ENCODE data around the gene NCAM2.

NCAM2 gene

DNA sequence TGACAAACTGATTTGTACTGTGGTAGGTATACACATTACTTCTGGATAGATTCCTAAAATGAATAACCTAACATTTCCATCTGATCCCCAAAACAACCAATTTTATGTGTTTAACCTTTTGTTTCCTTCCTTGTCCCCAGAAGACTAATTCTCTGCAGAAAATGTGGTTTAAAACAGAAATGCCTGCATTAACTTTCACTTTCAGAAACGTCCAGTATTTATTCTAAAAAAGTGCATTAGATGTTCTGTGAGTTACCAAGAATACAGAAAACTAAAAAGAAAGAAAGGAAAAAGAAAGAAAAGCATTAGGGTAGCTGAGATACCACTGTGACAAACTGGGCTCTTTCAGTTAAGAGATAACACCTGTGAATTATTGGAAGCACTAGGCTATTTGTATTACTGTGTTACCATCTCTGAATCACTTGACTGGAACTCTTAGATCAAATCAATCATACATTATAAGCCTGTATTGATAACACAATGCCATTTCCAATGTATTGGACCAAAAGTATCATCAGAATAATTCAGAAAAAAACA, 177.7 kb downstream of the NCAM2 start:
- no peak for DNase-seq (ENCODE audit: low spot score)

DNA sequence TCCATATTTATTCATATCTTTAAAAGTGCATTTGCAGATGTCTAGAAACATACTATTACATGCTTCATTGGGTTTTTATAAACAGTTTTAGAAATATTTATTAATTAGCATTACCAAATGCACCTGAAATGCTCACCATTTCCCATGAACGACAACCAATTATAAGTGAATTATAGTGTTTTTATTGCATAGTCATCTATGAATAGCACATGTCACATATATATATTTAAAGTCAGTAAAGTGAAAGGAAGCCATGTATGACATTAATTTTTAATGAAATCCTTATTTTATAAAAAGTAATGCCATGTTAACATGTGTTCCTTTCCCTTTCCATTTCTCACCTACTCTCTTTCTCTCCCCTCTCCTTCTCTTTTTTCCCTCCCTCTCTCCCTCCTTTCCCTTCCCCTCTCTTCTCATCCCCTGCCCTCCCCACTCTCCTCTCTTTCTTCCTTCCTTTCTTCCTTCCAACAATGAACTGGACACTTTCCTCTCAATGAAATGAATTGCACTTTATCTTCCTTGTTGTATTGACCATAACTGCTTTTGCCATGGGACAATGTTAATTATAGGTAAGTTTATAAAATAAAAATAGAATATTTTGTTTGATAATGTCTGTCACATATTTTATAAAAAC, 179.3 kb downstream of the NCAM2 start:
- no peak for DNase-seq (ENCODE audit: low spot score)

DNA sequence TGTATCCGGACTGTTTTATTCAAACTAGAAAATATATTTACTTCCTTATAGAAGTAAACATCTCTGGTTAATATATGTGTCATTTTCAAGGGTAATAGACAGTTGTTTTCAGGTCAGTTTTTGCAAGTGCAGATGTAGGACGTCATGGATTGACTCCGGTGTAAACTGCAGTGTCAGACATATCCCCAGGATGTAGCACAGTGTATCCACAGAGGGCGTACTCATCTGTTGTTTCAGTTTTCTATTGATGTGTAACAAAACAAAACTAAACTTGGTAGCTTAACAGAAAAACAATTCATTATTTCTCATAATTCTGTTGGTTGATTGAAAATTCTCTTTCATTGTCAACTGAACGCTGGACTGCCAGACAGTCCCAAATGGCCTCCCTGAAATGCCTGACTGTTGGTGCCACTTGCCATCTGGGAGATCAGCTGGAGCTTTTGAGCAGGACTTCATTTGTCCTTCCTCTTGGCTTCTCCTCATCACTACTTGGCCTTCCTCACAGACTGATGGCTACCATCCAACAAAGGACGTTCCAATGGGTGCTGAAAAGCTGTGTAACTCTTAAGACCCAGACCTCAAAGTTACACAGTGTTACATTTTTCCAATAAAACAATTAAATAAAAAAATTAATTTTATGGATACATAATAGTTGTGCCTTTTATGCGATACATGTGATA, 181.6 kb downstream of the NCAM2 start:
- DNase-seq (ENCODE audit: low spot score): no peak

DNA sequence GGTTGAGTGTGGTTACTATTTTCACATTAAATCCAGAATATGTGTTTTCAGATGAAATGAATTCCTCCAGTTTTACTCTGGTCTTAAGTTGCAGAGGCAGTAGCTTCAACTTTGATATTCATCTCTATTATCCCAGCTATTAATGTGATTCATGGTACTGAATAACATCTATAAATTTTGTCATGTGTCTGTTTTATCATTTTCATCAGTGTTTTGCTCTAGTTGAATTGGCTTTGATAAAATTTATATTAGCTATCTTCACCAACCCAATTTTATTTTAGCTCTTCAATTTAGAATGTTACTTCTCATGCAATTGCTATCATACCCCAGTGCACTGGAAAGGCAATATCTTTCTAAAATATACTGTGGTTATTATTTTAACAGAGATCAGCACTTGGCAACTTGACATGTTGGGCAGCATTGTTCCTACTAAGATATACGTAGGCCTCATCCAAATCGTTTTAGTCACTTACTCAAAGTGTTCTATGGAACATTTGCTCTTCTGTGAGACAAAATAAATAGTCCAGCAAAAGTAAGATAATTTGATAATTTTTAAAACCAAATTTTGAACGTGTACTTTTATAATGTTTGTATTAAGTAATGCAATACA, 184.3 kb downstream of the NCAM2 start:
- DNase-seq (ENCODE audit: low spot score): no peak

DNA sequence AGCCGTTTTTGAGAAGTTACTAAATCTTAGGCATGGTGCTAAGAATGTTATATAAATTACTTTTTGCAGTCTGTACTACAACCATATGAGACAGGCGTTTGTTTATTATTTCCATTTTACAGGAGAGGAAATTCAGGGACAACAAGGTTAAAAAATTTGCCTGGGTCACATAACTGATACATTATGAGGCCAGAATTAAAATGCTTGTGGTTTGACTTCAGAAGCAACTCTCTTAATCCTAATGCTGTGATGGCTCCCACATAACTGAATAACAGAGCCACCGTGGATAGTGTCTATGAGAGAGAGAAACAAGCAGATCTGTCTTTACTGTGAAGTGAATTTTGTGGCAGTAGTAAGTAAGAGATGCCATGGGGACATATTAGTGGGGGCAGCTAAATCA, 184.9 kb downstream of the NCAM2 start:
- DNase-seq (ENCODE audit: low spot score): no peak

DNA sequence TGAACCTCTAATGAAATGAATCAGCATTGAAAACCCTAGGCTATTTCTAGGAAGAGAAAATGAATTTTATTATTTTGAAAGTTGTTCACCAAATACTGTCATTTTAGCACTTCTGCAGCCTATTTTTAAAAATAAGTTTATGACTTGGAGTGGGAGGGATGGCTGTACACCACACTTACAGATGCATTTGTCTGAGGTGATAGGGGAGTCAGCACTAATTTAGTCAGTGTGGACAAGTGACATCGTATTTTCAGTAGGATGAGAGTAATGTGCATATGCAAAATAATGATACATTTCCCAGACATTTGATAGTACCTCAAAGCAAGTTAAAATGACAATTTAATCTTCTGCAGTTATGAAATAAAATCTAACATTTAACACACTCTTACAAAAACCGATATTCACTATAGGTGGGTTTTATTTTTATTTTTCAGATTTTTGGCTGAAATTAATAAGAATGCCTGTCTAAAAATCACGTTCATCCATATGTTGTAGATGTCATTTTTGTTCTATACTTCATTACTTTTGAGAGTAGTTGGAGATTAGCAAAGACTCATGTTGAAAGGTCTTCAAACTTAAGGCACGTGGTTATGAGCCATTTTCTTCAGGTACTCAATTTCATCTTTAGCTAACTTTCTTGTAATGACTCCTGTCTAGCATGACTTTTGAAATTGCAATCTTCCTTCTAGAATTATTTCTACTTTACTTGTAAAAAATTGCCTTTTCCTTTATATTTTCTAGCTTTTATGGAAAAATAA, 186.7 kb downstream of the NCAM2 start:
- no peak for DNase-seq (ENCODE audit: low spot score)

DNA sequence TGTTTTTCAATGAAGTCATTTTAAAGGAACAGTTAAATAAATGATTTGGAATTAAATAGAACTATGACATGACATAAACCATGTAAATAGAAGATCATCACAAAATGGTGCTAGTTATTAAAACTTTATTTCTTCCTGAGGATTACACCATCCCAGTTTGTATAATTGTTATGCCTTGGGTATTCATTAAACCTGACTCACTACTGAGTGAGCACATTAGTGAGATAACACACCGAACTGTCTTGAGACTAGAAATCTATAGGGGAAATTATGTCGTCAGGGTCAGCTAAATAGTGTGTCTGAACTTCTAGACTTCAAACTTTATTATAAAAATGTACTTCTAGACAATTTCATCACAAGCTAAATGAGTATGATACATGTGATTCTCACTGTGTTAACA, 189.4 kb downstream of the NCAM2 start:
- DNase-seq (ENCODE audit: low spot score): no peak

DNA sequence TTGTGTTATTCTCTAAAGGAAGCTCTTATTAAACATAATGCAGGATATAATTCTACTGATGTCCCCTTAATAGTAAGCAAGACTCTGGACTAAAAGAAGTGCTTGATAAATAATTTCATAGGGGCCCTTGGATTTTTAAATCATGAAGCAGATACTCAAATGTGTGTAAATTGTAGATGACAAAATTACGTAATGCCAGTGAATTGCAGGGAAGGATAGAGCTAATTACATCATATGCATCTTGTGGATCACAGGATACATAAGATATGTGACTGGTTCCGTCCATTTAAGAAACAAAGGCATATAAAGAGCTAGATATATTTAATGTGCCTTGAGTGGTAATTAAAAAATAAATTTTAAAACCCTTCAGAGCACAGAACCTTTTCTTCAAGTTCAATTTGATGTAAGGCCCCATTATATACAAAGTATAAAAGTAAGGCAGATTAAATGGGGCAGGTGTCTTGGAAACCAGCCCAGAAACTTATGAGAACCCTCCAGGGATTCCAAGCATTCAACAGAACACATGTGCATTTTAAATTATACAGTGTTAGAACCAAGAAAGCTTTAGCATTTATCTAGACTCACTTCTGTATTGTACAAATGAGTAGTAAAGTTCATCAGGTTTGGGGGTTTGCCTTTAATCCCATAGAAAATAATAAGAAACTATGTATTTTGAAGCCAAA, 190.4 kb downstream of the NCAM2 start:
- DNase-seq (ENCODE audit: low spot score): no peak

DNA sequence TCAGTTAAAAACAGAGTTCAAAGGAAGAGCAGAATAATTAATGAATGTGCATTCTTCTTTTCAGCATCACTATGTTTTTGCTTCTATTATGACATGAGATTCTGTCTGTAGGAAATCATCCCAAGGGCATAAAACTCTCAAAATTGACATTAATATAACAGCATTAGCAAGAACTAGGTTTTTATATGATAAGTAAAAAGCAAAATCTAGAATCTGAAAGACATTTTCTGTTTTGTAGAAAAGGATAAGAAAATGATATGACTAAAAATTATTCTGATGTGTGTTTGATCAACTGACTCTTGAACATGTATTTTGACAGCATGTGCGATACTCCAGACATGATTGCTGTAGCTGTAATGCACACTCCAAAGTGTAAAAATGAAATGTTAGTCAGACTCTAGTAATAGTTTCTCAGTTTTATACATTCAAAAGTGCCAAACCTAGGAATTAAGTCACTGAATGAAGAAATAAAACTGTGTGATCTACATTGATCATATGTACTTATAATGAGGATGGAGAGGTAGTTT, 197.3 kb downstream of the NCAM2 start:
- no peak for DNase-seq (ENCODE audit: low spot score)

DNA sequence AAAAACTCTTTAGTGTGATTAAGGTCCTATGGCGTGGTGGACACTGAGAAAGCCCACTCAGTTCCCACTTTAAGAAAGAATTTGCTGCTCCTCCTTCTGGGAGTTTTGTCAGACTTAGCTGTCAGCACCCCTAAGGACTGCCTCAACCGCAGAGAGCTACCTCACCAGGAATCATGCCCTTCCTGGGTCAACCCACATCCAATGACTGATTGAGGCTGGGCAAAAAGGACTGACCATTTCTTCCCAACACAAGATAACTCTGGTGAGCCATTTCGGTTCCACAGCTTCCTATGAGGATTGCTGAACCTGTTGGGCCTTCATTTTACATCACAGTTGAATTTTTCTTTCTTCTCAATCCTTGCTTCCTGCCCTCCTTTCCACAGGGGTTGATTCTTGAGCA, 197.9 kb downstream of the NCAM2 start:
- no peak for DNase-seq (ENCODE audit: low spot score)

DNA sequence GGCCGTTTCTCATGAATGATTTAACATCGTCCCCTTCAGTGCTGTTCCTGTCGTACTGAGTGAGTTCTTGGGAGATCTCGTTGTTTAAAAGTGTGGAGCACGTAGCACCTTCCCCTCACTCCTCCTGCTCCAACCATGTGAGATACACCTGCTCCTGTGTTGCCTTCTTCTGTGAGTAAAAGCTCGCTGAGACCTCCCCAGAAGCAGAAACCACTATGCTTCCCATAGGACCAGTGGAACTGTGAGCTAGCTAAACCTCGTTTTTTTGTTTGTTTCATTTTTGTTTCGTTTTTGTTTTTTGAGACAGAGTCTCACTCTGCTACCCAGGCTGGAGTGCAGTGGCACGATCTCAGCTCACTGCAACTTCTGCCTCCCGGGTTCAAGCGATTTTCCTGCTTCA, 198.6 kb downstream of the NCAM2 start:
- DNase-seq (ENCODE audit: low spot score): no peak

DNA sequence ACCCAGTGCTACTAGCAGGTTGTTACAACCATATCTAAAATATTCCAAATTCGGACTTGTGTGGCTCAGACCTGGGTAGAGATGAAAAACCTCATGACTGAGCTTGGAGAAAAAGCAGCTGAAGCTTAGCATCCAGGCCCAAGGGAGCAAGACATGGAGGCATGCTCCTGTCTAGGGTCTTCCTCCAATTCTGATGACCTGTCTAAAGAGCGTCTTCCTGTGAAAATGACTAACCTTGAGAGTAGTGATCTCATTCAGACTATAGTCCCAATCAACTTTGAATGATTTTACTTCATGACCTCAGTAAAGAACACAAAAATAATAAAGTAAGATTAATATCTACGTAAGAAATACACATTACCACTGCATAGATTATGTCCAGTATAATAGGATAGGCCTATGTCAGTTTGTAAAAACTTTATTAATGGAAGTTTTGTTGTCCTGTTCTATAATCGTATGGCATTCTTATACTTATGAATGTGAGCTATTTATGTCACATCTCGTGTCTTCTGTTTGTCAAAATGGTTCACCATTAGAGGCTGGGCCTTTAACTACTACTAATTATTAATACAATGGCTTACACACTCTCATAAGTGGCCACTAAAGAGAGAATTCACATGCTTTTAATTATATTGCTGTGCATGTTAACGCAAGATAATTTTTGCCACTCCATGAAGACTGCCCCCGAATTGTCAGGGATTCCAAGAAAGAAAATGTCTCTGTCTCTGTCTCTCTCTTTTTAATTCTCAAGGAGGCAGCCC, 201.3 kb downstream of the NCAM2 start:
- no peak for DNase-seq (ENCODE audit: low spot score)

DNA sequence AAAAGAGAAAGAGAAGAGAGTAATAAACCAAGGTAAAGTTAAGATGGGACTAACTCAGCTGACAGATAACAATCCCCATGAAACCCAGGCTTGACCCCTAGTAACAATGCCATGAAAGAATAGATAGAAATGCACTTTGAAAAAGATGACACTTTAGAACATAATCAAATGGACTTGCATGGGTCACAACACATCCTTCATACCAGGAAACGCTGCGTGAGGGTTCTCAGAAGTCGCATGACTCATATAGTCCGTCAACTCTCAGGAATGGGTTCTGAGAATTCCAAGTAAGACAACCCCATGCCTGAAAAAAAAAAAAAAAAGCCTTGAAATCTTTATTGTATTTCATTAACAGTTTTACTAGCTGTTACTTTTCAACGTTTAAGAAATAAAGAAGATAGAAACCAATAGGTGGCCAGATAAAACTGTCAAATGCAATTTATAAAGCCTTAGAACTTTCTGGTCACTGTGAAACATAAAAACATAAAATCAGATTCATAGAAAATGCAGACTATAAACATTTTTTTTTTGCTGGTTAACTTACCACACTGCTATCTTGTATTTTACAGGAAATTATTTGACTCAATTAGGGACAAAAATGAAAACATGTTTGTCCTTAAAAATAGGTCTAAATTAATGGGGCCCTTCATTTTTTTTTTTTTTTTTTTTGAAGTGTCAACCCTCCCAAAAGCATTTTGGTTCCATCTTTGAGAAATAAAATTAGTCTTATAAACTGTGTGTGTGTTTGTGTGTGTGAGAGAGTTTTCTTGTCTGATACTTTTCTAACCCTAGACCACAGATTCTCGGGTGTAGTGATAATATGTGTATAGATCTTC, 202.1 kb downstream of the NCAM2 start:
- no peak for DNase-seq (ENCODE audit: low spot score)

DNA sequence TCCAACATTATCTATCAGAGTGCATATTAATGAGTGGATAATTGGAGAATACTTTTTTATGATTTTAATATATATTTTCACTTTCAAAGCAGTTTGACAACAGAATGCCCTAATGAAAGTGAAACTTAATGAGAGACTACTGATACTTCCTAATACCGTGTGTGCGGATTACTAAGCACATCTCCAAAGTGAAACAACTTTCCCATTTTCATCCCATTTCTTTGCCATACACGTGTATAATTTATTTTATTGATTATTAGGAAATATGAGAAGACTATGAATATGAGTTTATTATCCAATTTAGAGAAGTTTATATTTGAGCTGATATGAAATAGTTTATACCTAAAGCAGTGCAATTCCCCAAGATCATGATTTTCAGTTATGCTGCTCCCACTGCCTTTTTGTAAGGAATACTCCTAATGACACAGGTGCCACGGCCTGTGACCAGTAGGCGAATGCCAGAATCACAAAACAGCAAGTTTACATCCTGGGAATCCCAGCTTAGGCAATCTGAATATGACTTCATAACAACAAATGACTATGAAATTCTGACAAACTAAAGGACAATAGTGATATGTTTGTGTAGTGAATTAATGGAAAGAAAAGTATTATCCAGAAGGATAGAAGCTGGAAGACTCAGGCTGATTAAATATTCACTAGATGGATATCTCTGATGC, 202.9 kb downstream of the NCAM2 start:
- no peak for DNase-seq (ENCODE audit: low spot score)

DNA sequence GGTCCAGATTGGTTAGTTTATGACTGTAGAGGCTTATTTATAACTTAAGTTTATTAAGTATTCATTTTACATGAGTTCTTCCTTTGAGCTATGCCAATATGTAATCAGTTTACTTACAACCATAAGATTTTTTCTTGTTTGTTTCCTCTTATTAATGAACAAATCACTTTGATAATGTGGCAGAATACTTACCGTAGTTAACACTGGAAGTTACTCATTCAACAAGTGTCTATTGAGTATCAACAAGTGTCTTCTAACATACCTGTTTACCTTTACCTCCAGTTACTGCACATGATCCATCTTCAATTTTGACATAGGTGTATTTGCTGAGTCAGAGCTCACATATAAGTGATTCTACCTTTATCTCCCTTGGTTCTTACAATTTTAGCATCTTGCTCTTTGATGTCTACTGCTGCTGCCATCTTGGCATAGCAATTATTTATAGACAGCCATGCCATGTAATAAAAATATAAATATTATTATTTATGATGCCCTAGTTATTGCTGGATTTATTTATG, 205.7 kb downstream of the NCAM2 start:
- no peak for DNase-seq (ENCODE audit: low spot score)

DNA sequence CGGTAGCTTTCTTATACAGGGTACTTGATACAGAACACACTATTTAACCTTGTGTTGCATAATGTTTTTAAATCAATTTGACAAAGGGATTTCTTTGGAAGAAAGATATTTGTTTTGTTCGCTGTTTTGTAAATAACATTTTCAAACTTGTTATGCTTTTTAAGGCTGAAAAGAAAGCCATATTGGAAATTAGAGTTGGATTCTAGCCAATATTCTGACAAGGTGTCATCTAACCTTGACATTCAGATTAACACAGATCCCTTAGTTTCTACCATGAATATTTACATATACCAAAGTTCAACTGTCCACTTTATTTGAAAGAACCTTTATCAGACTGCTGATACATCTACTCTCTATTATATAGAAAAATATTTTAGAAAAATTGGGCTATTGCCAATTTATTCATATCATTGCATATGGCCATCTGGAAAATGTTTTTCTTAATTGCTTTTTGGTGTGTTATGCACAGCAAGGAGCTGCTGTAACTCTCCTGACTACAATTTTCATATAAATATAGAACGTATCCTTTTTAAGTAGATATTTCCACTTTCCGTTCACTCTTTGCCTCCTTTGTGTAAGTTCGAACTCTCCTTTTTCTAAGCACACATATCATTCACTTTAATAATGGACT, 206.3 kb downstream of the NCAM2 start:
- DNase-seq (ENCODE audit: low spot score): no peak

DNA sequence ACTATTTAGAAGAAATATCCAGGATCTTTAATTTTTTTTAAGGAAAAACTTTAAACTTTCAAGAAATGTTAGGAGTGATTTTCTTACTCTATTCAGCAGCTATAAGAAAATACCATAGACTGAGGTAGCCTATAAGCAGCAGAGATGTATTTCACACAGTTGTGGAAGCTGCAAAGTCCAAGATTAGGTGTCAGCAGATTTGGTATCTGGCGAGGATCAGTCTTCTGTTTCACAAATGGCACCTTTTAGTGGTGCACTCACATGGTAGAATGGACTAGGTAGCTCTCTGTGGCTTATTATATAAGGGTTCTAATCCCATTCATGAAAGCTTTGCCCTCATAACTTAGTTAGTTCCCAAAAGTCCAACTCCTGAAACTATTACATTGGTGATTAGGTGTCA, 207.4 kb downstream of the NCAM2 start:
- no peak for DNase-seq (ENCODE audit: low spot score)

DNA sequence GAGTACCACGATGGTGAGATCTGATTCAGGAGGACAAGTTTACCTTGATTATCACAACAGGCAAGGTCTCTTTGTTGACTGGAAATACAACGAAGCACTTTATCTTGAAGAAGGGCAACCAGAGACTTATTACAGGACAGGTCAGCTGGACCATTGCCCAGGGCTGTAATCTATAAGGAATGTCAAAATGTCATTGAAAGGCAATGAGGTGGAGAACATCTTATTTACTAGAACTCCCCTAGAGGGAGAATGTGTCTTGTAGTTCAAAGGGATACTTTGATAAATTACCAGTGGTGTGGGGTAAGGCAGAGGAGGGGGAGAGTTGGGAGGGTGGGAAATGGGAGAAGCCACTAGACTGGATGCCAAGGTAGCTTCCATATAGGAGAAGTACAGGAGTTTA, 212.3 kb downstream of the NCAM2 start:
- DNase-seq (ENCODE audit: low spot score): no peak

DNA sequence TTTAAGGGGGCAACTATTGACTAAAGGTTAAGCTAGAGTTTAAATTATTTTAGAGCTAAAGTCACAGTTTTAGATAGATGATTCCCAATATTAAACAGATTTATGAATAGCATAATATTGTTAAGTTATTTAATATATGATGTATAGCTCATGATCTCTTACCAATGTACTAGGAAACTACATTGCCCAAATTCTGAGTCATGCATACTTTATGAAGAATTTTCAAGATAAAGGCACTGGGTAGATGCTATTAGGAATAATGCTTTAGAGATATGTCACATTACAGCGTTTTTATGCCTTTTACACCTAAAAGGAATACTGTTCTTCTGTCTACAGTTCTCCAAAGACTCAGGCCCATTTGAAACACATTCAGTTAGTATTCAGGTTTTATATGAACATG, 215.1 kb downstream of the NCAM2 start:
- DNase-seq (ENCODE audit: low spot score): no peak

All from HuH-7.5 (cell line).